HG03439 (cell line): Measurements from ENCODE around the gene C9orf50.

Experiments used
- ATAC-seq: cut with Tn5 transposase; IDR thresholded peaks from one replicate; pipeline ENCODE4 v1.9.1; 2021; ENCODE audit warnings: mild to moderate bottlenecking, moderate library complexity; ENCODE audit not compliant: unreplicated experiment

C9orf50 gene

GRCh38 chr9:129572052-129572425 is 48.9 kb downstream of the C9orf50 start:
- ATAC-seq = no peak

GRCh38 chr9:129571298-129572051 is 49.4 kb downstream of the C9orf50 start:
- no peak for ATAC-seq

GRCh38 chr9:129570450-129571297 is 50.2 kb downstream of the C9orf50 start:
- no peak for ATAC-seq

GRCh38 chr9:129569502-129570449 is 51.1 kb downstream of the C9orf50 start:
- no peak for ATAC-seq

GRCh38 chr9:129568560-129569501 is 52.1 kb downstream of the C9orf50 start:
- no peak for ATAC-seq

- ATAC-seq = no peak
Measured at GRCh38 chr9:129567842-129568559, 52.9 kb downstream of the C9orf50 start.

GRCh38 chr9:129567329-129567728 is 53.6 kb downstream of the C9orf50 start:
- ATAC-seq = no peak

GRCh38 chr9:129566563-129567266 is 54.2 kb downstream of the C9orf50 start:
- no peak for ATAC-seq

- ATAC-seq = no peak
Measured at GRCh38 chr9:129562917-129563316, 58.0 kb downstream of the C9orf50 start.

- no peak for ATAC-seq
Measured at GRCh38 chr9:129562514-129562913, 58.4 kb downstream of the C9orf50 start.
